ENCODE data around the gene SLC6A6.
"Not testable (repeated sequence)": the region's sequence is repeated elsewhere in the genome, so short reads cannot be mapped to it uniquely, and the experiment has no call there.

SLC6A6 gene

GRCh38 chr3:14508966-14509795 lies 106.8 kb downstream of the SLC6A6 start:
- DNase-seq: peak; percentile 42 to 49

DNA sequence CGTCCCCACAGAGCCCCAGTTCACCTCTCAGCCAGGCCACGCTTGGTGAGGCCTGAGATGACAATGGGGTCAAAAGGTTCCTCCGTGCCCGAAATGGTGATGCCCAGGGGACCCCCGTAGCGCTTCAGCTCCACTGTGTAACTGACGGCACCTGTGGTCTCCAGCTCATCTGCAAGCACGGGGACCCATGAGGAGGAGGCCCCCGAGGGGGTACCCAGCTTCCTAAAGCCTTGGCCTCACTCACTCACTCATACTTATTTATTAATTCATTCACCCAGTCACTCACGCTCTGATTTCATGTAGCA lies 107.3 kb downstream of the SLC6A6 start:
- no peak for DNase-seq

DNA sequence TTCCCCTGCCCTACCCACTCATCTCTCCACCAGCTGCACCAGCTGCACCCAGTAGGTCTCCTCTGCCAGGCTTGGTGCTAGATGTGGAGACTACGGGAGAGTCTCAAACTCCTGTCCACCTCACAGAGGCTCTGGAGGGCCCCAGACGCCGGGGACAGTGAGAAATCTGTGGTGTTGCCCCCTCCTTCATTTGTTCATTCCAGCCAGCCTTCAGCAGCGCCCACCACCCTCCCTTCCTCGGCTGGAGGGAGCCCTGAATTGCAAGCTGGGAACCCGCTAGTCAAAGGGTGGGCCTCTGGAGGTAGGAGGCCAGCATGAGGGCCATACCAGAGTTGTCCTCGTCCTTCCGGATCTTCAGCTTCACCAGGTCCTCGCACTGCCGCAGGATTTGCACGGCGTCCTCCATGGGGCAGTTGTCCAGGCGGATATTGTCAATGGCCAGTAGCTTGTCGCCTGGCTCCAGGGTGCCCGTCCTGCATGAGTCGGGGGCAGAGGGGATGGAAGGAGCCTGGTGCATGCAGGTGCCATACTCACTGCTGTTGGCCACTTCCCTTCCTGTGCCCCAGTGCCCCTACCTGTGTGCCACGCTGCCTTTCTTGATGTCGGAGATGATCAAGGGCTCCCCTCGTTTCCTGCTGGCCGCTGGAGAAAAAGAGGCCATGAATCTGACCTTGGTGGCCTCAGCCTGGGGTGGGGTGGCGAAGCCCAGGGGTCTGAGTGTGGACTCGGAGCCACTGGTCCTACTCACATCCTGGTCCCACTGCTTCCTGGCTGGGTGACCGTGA lies 108.6 kb downstream of the SLC6A6 start:
- DNase-seq: no peak

DNA sequence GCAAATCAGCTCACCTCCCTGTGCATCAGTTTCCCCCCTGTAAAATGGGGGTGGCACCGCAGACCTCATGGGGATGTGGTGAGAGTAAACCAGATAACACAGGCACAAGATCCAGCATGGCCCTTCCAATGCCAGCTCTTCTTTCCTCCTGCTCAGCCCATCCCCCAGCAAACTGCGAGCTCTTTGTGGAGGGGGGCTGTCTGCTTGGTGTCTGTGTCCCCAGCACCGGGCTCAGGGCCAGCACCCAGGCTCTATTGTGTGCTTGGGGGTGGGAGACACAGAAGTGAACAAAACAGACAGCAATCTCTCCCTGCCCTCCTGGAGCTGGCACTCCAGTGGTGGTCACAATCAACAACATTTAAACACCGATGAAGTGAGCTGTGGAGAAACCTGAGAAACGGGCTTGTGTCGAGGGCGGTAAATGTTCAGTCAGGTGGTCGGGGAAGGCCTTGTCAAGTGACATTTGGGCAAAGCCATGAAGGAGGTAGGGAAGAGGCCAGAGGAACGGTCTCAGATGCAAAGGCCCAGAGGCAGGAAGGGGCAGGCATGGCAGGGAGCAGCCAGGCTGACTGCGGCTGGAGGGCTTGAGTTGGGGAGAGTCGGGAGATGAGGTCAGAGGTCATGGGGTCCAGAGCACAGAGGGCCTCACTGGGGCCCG lies 109.3 kb downstream of the SLC6A6 start:
- DNase-seq: no peak

DNA sequence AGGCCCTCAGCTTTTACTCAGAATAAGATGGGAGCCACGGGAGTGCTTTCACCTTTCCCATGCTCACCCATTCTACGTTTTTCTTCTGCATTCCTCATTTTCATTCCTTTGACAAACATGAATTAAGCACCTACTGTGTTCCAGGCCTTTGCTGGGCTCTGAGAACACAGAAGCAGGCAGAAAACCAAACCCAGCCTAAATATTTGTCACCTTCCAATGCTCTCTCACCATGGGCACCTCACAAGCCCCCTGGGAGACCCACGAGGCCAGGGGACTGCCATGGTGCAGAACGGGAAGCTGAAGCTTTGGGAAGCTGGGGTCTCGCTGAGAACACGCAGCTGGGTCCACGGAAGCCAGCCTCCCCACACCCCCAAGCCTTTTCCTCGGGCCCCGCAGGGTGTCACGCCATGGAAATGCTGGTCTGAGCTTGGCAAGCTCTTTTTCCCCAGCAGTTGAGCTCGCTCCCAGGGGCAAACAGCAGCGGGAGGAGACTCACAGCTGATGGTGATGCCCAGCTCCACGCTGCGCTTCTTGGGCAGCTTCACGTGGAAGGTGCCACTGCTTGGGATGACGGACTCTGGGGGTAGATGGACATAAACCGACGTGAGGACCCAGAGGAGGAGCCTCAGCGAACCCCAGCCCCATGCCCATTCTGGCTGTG lies 110.0 kb downstream of the SLC6A6 start:
- no peak for DNase-seq

- DNase-seq: no peak
These were observed 110.5 kb downstream of the SLC6A6 start for GRCh38 chr3:14512942-14513327.

DNA sequence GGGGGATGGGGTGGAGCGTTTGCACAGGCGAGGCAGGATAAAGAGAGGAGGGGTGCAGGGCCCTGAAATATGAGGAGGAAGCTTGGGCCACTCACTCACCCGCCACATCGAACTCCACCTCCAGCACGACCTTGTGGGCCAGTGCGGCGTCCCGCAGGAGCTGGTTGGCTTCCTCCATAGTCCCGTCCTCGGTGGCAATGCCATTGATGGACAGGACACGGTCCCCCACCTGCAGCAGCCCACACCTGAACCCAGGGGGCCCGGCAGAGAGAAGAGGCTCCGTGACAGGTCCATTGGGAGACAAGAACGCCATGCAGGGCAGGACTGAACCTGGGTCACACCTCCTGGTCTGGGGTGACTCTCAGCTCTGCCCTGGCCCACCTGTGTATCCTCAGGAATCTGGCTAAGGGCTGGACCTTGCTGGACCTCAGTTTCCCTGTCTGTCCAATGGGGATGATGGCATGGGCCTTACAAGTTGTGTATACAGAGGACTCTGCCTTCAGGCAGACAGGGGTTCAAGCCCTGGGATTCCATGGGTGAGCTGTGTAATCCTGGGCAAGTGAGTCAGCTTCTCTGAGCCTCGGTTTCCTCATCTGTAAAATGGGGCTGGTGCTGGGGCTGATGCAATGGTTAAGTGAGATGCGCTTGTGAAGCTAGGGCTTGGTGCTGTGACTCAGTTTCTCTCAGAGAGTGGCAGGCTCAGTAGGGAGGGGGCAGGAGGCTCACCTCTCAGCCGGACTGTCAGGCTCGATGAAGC lies 111.3 kb downstream of the SLC6A6 start:
- no peak for DNase-seq

DNA sequence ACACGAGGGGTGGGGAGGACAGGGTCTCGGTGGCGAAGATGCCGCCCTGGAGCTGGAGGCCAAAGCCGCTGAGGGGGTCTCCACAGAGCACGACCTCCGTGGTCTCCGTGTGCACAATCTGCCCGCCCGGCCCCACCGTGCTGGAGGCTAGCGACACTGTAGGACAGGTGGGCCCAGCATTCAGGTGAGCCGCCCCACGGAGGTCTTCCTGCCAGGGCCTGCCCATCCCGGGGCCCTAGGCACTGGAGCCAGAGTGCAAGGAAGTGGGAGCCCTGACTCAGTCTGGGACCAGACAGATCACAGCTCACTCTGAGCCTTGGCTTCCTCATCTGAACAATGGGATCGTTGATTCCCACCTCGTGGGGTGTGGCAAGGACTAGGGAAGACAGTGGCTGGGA lies 111.9 kb downstream of the SLC6A6 start:
- DNase-seq: no peak

GRCh38 chr3:14515526-14515925 lies 113.1 kb downstream of the SLC6A6 start:
- not testable (repeated sequence) for DNase-seq

- no peak for DNase-seq
These were observed 114.4 kb downstream of the SLC6A6 start for GRCh38 chr3:14516738-14517345.

GRCh38 chr3:14517601-14518431 lies 115.4 kb downstream of the SLC6A6 start:
- DNase-seq: no peak

DNA sequence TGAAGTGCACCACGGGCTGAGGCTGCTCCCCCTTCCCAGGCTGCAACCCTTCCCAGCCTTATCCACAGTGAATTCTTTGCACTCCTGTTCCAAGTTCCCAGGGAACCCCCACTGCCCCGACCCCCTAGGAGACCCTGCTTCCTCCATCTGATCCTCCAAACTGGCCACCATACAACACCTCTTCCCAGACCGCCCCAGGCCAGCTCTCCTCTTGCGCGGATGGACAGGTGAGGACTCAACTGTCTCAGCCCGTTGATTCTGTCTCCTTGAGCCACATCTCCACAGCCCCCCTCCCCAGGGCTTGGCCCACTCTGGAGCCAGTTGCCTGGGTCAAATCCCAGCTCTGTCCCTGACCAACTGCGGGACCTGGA lies 116.0 kb downstream of the SLC6A6 start:
- DNase-seq: no peak

GRCh38 chr3:14518893-14519292 lies 116.5 kb downstream of the SLC6A6 start:
- DNase-seq: no peak

DNA sequence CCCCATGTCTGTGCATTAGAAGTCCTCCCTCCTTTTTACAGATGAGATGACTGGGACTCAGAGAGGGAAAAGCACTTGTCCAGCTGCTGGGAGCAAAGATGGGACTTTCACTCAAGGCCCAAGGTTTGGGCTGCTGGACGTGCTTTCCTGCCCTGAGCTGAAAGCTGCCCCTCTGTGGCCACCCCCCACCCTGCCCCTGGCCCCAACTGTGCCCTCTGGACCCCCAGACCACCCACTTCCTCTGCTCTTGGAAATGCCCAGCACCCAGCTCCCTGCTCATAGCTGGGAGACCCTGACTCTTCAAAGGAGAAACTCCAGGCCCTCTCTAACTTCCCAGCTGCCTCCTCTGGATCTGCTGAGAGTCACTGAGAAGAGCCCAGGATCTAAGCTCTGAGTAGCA lies 117.0 kb downstream of the SLC6A6 start:
- DNase-seq: no peak

DNA sequence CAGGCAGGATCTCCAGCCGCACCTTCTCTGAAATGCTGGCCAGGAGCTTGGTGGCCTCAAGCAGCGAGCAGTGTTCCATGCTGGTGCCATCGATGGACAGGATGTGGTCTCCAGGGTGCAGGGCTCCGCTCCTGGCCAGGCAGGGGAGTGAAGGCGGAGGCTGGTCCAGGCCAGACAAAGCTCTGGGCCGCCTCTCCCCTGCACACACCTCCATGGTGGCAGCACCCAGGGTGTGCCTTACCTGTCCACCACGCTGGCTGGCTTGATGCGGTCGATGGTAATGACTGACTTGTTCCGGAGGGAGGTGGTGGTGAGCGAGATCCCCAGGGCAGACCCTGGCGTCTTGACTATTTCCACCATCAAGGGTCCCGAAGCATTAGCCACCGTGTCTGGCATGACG lies 117.7 kb downstream of the SLC6A6 start:
- no peak for DNase-seq

- DNase-seq: no peak
These were observed 118.6 kb downstream of the SLC6A6 start for GRCh38 chr3:14520967-14521366.

DNA sequence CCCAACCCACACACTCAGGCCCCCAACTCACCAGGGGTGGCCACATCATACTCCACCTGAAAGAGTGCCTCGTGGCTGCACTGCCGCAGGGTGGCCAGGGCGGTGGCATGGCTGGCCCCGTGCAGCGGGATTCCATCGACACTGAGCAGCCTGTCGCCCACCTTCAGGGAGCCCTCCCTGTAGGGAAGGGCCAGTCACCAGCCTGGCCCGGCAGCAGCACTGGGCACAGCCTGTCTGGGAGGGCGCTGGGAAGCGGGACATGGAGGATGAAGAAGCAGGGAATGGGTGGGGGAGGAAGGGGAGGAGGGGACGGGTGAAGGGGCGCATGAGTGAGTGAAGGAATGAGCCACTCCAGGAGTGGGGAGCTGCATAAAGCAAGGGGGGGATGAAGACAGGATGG lies 119.2 kb downstream of the SLC6A6 start:
- no peak for DNase-seq

GRCh38 chr3:14522129-14522691 lies 119.8 kb downstream of the SLC6A6 start:
- no peak for DNase-seq

GRCh38 chr3:14522768-14523167 lies 120.4 kb downstream of the SLC6A6 start:
- DNase-seq: no peak

- DNase-seq: no peak
These were observed 121.4 kb downstream of the SLC6A6 start for GRCh38 chr3:14523792-14524191.

DNA sequence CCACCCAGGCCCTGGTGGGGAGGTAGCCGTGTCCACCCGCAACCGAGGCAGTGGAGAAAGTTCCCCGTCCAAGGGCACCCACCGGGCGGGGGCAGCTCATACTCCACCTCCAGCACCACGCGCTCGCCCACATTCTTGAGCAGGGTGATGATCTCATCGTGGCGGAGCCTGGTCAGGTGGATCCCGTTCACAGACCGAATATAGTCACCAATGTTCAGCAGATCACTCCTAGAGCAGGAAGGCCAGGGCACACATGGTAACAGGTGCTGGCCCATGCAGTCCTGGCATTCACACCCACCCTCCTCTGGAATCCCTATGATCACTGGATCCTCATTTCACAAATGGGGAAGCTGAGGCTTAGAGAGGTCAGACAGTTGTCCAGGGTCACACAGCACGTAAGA lies 121.9 kb downstream of the SLC6A6 start:
- no peak for DNase-seq

All from AML-193 (cell line).